SK-N-SH treated with all-trans-retinoic acid at 6 μM for 48 hours (cell line): ENCODE data around the gene TRPM1.

Experiments
- BACH2 ChIP-seq: fragments of 250-450 bp; sonication (Bioruptor Pico); IDR thresholded peaks from 2 replicates; pipeline ENCODE4 v1.9.0; 2021; ENCODE audit warnings: mild to moderate bottlenecking, borderline replicate concordance
- CREB5 ChIP-seq: fragments of 250-450 bp; sonication (Bioruptor Pico); IDR thresholded peaks from 2 replicates; pipeline ENCODE4 v1.5.1; 2020; ENCODE audit warnings: low read depth, mild to moderate bottlenecking, moderate library complexity
- CSDC2 ChIP-seq: fragments of 250-450 bp; sonication (Bioruptor Pico); IDR thresholded peaks from 2 replicates; pipeline ENCODE4 v1.5.0; 2020; ENCODE audit warnings: mild to moderate bottlenecking, moderate library complexity
- PATZ1 ChIP-seq: fragments of 250-450 bp; sonication (Bioruptor Pico); IDR thresholded peaks from 2 replicates; pipeline ENCODE4 v1.8.0; 2020; ENCODE audit warnings: mild to moderate bottlenecking, moderate library complexity, borderline replicate concordance
- ZC3H10 ChIP-seq: fragments of 250-450 bp; sonication (Bioruptor Pico); IDR thresholded peaks from 2 replicates; pipeline ENCODE4 v1.5.1; 2021; ENCODE audit warnings: mild to moderate bottlenecking, moderate library complexity
- ZNF70 ChIP-seq: fragments of 450-650 bp; formaldehyde crosslinking; IDR thresholded peaks from 2 replicates; pipeline ENCODE4 v1.5.0; 2020; ENCODE audit warnings: mild to moderate bottlenecking, moderate library complexity

- TF ChIP-seq BACH2 (CRISPR knock-in tag) (no peak), ZNF70 (CRISPR knock-in tag) (no peak), PATZ1 (CRISPR knock-in tag) (no peak), CSDC2 (CRISPR knock-in tag) (no peak), ZC3H10 (CRISPR knock-in tag) (no peak), CREB5 (CRISPR knock-in tag) (no peak)
Measured at GRCh38 chr15:31149088-31149505, 47.6 kb upstream of the TRPM1 start.
